ENCODE results near the gene PIGZ.
A peak's percentile ranks its signal among the peaks of the same experiment; 100 is the strongest.

GRCh38 chr3:197002701-197003454, 34.2 kb upstream of the PIGZ start:
- TF ChIP-seq YY1 (IDR thresholded peaks at IDR 0.05; ENCODE audit: borderline replicate concordance in 1 of 3, control insufficient read depth in 1 of 3, extremely low read depth in 1 of 3, insufficient read depth in 3 of 3, insufficient read length in 1 of 3, insufficient replicate concordance in 2 of 3, low read depth in 1 of 3, low read length in 2 of 3) (peak in 2 of 3 experiments; percentile 29 to 58), PRDM10 (IDR thresholded peaks at IDR 0.05; ENCODE audit: partially characterized antibody) (no peak)
